HG02870 (cell line): ENCODE data around the gene APOM.

Source experiments
- ATAC-seq: cut with Tn5 transposase; IDR thresholded peaks from one replicate; pipeline ENCODE4 v1.9.1; 2021; ENCODE audit warnings: mild to moderate bottlenecking, moderate library complexity; ENCODE audit not compliant: unreplicated experiment

APOM gene

DNA sequence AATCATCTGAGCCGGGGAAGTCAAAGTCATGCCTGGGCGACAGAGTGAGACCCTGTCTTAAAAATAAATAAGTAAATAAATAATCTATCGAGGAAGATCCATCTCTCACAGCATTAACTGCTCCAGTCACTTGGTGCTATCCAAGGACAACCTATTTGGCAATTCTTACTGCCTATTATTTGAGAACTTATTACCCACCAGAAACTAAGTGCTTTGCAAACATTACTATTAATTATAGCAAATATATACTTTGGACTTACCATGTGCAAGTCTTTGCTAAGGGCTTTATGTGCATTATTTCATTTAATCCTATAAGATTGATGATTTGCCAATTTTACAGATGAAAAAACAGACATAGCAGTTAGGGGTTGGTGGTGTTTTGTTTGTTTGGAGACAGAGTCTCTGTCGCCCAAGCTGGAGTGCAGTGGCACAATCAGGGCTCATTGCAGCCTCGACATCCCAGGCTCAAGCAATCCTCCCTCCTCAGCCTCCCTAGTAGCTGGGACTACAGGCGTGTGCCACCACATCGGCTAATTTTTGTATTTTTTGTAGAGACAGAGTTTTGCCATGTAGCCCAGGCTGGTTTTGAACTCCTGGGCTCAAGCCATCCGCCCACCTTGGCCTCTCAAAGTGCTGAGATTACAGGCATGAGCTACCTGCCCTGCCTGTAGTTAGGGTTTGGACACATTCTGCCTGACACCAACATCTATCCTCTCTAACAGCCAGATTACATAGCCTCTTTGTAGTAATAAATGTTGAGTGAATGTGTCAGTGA lies 933 bp upstream of the APOM start:
- ATAC-seq: no peak

DNA sequence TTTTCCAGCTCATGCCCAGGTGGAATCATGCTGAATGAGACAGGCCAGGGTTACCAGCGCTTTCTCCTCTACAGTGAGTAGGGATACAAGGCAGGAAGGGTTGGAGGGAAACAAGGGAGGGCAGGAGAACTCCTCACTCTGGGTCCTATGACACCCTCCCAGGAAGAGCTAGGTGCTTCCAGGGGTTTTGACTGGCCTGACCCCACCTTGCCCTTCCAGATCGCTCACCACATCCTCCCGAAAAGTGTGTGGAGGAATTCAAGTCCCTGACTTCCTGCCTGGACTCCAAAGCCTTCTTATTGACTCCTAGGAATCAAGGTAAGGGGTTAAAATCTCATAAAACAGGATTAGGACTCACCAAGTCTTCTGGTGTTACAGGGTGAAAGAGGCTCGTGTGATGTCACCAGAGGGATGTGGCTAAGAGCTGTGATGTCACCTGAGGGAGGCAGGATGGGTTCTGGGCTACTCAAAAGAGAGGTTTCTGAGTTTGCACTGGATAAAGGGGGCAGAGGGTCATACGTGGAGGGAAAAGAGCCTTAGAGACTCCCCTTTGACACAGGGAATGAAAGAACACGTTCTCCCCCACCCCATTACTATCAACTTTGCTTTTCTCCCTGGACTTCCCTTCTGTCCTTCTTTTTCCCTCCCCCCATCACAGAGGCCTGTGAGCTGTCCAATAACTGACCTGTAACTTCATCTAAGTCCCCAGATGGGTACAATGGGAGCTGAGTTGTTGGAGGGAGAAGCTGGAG lies 1.9 kb downstream of the APOM start:
- ATAC-seq: no peak

DNA sequence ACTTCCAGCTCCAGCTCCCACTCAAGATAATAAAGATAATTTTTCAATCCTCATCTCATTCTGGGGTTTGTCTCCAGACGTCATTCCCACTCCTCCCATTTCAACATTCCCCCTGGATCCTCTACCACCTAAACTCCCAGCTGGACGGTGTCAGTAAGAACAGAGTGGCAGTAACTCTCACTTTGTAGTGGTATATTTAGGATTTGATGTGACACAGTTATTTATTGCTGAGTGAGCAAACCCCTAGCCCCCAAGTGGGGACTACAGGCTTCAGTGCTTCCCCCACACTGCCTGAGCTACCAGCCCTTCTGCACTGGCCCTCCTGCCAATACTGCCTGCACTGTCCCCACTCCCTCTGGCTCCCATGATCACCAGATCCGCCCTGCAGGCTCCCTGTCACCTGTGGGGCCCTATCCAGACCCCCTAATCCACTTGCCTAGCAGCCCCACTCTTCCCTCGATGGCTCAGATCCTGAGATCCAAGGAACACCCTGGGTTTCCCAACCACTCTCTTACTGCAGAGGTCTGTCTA lies 2.5 kb downstream of the APOM start:
- no peak for ATAC-seq

DNA sequence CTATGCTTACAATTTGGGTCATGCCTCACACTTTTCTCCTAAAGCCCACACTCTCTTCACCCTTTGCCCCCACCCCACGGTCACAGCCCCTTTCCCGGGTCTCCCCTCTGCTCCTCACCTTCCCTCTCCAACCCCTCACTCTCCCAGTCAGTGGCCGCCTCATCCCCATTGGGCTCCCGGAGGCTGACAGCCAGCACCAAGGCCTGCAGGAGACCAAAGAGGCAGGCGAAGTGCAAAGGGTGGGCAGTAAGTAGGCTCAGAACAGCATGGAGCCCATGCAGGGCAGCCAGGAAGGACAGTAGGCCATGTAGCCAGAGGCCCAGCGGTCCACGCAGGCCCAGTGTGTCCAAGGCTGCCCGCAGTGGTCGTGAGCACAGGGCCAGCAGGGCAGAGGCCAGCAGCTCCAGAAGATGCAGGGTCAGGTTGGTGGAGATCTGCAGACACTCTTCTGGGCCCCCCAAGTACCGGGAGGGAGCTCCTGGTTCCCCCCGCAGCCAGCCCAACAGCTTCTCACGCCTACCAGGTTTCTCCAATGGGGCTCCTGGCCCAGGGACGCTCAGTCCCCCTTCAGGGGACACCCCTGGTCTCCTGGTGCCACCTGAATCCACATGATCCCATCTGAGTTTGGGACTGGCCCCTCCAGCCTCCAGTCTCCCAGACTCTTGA lies 3.4 kb downstream of the APOM start:
- no peak for ATAC-seq

DNA sequence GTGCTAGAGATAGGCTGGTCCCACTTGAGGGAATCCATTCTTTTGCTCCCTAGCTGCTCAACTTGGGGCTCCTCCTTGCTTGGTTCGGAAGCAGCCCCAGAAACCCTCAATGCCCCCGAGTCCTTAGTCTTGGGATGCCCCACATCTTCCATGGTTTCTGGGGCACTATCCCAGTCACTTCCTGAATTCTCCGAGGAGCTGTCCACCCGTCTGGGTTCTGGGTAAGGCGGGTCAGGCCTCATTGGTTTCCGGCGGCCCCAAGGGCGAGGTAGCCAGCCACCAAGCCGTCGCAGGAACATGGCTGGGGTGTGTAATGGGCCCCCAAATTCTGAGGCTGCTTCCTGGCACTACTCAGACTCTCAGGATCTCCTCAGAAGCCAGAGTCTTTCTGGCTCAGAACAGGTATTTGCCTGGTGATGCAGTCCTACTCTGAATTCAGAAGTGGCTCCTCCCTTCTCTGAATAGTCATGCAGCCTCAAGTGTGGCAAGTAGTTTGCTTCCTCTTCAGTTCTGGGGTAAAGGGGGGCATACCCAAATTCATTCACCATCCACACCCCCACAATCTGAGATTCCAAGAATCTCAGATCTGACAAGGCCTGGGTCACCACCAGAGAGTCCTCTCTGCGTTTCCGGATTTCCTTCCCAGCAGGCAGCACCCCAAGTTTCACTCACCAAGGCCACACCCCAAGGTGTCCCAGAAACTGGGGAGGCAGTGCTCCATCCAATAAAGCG lies 4.1 kb downstream of the APOM start:
- ATAC-seq: no peak

DNA sequence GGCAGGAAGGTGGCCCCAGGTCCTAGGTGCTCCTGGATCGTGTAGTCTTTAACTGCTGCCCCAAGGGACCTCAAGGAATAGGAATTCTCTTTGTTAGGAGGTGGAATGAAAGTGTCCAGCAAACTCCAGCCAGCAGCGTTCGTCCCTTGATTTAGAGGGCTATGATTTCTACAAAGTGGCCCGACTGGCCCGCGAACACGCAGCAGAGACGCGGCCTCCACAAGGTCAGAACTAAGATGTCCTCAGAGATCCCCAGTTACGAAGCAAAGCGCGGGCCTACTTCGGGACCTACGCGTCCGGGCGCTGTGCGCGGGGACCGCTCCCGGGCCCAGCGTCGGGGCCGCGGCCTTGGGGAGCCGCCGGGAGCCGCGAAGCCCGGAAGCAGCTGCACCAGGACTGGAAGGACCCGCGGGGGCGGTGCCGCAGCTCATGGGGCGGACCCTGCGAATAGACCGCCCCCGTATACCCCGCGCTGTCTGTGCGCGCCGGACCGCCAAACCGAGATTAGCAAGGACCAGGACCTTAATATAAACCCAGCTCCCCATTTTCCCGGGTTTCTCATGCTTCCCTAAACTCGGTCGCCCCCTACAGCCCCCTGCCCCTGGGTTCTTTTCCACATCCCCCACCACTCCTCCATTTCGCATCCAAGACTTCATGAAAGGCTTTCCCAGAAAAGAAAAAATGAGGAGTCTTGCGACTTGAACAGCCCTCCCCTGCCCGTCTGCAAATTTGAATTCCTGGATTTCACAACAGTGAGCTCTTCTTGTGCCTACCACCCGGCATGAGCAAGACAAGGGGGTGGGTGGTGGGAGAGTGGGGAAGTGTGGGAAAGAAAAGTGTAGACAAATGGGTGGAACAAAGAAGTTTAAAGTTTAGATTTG lies 4.9 kb downstream of the APOM start, which contains the start of gene C6orf47:
TSS of gene C6orf47 (minus strand) at position 398 of the 881 bp plus-strand sequence. CDS start 831 bp downstream, outside the sequence.
- peak; percentile 41 for ATAC-seq

DNA sequence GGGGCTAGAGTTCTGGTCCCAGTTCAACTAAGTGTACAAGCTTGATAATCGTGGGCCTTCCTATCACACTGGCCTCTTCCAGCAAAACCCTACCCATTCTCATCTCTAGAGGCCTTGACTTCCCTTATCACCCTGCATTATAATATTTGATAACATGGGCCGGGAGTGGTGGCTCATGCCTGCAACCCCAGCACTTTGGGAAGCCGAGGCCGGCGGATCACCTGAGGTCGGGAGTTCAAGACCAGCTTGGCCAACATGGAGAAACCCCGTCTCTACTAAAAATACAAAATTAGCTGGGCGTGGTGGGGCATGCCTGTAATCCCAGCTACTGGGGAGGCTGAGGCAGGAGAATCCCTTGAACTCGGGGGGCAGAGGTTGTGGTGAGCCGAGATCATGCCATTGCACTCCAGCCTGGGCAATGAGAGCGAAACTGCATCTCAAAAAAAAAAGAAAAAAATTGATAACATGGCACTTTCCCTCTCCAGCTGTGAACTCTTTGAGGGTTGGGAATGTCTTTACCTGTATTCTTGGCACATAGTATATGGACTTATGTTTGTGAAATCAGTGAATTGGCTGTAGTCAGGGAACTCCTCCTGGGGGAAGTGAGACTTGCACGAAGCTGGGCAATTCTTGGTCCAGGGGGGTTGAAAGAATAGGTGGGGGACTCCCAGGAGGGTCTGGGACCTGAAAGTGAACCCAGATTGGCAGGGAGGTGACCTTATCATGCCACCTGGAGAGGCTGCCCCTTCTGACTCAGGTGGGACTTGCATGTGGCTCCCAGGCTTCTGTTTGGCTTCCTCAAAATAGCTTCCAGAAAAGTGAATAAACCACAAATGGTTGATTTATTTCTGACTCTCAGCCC lies 5.8 kb downstream of the APOM start:
- ATAC-seq: no peak

DNA sequence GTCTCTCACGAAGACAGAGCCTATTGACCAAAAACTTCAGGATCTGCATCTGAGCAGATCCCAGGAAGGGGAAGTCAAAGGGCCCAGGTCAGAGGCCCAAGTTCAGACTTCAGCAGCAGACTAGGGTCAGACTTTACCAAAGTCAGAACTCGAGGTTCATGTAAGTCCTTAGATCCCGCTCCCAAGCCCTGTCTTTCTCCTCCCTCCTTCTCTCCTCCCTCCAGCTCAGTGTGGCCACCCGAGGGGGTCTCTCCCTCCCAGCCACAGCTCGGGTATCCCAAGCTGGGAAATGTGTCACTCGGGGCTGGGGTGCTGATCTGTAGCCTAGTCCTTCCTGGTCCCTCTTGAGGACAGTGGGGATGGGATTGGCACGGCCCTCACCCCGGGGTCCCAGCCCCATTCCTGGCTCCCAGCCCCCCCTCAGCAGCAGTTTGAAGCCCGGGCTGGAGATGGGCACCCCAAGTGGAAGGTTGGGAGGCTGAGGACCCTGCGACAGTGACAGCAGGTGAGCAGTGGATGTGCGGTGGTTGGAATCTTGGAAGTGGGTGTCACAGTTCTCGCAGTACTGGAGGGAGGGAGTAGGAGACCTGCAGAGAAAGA lies 6.5 kb downstream of the APOM start:
- ATAC-seq: no peak

DNA sequence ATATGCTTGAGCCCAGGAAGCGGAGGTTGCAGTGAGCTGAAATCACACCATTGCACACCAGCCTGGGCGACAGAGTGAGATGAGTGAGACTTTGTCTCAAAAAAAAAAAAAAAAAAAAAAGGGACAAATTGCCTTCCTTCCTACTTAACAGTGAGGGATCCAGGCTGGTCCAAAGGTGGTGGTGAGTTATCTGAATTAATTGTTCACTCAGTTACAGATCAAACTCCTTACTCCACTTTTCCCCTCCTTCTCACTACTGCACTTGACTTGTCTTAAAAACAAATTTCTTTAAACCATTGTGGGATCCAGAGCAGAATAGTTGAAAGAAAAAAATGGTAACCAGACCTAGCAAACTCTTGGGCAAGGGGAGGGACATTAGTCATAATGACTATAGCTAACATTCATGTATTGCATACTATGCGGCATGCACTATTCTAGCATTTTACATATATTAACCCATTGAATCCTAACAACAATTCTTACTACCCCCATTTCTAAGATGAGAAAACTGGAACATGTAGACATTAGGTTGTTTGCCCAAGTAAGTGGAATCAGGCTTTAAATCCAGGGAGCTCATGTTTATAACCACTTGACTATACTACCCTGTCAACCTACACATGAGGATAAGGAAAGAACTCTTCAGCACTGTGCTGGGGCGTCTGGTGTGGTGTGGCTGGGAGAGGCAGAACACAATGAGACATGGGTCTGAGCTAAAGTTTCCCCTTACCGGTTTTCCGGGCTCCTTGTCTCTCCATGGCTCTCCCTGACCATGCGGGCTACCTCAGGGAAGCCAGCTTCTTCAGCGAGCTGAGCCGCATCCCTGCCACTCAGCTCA lies 7.6 kb downstream of the APOM start:
- ATAC-seq: no peak

DNA sequence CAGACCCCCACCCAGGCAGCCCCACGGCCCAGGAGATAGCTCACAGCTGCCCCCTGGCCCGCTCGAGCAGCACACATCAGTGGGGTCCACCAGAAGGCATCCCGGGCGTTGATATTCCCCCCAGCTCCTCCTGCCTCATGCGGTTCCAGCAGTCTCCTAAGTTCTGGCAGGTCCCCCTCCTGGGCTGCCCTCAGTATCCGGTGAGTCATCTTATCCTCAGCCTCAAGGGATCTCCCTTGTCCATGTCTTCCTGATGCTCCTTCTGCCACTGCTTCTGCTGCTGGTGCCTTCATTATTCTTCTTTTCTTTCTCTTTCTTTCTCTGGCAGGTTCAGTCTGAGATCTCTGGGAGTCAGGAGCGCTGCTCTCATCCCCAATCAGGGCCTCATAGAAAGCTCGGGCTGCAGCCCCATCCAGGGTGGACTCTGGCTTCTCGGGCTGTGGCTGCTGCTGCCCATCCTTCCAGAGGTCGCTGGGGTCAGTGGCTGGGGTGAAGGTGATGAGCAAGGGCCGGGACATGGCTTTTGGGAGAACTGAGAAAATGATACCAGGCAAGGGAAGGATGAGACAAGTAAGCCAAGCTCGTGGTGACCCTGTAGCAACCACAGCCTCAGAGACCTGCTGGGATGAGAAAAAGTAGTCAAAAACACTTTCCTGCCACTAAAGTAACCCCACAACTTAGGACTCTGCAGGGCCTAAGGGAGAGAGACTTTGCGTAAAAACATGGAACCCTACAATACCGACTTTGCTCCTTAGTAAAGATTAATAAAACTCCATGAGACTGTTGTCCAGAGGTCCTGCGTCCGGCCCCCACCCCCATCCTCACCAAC lies 8.5 kb downstream of the APOM start:
- no peak for ATAC-seq

DNA sequence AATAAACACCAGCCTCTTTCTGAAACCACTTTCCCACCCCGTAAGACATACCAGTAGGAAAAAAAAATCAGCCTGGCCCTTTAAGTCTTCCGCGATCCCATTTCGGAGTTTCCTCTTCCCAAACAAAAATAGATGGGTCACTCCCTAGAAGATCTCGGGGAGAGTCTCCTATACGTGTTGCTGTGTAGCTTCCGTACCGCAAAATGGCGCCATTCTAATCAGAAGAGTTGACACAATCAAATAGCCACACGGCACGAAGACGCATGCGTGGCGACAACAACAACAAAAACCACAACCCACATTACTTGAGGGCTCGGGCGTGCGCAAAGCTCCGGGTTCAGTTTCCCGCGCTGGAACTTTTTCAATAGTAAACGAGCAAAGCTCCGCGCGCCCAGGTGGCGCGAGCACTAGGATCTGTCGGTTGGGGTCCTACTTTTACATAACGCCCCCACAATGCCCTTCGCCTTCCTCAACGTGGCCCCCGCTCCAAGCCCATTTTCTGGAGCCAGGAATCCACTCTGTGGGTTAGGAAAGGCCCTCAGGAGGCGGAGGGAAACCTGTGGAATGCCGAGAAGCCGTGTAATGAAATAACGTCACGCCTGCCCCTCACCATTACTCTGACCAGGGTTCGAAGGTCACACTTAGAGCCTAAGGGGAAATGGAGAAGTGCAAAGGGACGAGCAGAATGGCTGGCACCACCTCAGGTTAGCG lies 9.3 kb downstream of the APOM start, which contains the start of gene GPANK1:
TSS of gene GPANK1 (minus strand) at position 208 of the 711 bp plus-strand sequence. CDS start 519 bp downstream, outside the sequence.
- peak; percentile 35 for ATAC-seq

DNA sequence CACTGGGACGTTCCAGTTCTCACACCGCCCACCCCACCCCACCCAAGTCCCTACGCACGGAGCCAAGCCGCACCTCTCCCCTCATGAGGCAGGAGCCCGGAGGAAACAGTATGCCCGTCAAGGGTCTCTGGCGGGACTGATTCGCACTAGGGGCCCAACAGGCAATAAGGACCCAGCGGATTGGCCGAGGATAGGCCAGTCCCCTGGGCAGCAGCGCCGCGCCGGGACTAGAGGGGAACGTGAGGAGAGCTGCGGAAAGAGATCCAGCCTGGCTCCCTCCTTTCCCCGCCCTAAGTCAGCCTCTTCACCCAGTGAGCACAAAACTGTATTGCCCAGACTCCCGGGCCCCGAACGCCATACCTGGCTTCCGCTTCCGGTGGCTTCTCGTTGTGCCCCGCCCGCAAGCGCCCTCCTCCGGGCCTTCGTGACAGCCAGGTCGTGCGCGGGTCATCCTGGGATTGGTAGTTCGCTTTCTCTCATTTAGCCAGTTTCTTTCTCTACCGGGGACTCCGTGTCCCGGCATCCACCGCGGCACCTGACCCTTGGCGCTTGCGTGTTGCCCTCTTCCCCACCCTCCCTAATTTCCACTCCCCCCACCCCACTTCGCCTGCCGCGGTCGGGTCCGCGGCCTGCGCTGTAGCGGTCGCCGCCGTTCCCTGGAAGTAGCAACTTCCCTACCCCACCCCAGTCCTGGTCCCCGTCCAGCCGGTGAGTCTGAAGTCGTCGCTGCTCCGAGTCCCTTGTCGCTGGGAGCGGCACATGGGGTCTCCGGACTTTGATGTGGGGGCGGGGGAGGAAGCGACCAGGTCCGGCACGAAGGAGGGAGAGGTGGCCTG lies 10.0 kb downstream of the APOM start, which contains the start of gene CSNK2B:
TSS of gene CSNK2B (plus strand) at position 580 of the 836 bp plus-strand sequence. CDS start 752 bp downstream, outside the sequence.
- peak; percentile 82 for ATAC-seq

DNA sequence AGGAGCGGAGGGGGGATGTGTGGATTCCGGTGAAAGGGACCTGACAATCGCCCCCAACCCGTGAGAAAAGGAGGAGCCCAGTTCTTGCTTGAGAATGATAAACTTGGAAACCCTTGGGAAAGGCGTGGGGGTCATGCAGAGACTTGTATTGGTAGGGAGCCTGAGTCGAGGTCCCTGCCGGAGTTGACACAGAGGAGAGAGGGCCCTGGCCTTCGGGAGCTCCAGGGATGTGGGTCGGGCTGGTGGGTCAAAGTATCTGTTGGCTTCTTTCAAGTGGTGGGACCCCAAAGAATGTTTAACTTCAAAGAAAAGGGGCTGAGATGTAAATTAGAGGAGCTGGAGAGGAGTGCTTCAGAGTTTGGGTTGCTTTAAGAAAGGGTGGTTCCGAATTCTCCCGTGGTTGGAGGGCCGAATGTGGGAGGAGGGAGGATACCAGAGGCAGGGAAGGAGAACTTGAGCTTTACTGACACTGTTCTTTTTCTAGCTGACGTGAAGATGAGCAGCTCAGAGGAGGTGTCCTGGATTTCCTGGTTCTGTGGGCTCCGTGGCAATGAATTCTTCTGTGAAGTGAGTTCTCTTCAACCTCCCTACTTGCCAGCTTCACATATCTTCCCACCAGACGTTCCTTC lies 10.8 kb downstream of the APOM start:
- no peak for ATAC-seq

DNA sequence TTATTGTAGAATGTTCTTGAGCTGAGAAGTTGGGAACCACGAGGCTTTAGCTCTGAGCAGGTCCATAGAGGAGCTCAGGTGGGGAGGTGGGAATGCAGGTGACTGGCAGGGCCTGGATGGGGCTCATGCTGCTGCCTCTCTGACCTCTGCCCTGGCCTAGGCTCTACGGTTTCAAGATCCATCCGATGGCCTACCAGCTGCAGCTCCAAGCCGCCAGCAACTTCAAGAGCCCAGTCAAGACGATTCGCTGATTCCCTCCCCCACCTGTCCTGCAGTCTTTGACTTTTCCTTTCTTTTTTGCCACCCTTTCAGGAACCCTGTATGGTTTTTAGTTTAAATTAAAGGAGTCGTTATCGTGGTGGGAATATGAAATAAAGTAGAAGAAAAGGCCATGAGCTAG lies 14.0 kb downstream of the APOM start, which contains the start of gene LY6G5B:
TSS of gene LY6G5B (plus strand) at position 301 of the 400 bp plus-strand sequence. CDS start 975 bp downstream, outside the sequence.
- no peak for ATAC-seq
